GM18868 (cell line): Measurements from ENCODE around the gene TRAPPC2L.
"Not testable (repeated sequence)": the region's sequence is repeated elsewhere in the genome, so short reads cannot be mapped to it uniquely, and the experiment has no call there.

ENCODE experiments used
- ATAC-seq: cut with Tn5 transposase; IDR thresholded peaks from one replicate; pipeline ENCODE4 v1.9.1; 2021; ENCODE audit warnings: mild to moderate bottlenecking, moderate library complexity; ENCODE audit not compliant: unreplicated experiment

TRAPPC2L gene

GRCh38 chr16:88817785-88818574 is 38.9 kb upstream of the TRAPPC2L start:
- no peak for ATAC-seq

GRCh38 chr16:88818575-88818874 is 38.4 kb upstream of the TRAPPC2L start:
- no peak for ATAC-seq

- ATAC-seq: no peak
These were observed 37.8 kb upstream of the TRAPPC2L start for GRCh38 chr16:88819126-88819525.

GRCh38 chr16:88820385-88821025 is 36.4 kb upstream of the TRAPPC2L start:
- no peak for ATAC-seq

GRCh38 chr16:88821168-88821850 is 35.6 kb upstream of the TRAPPC2L start:
- ATAC-seq: no peak

GRCh38 chr16:88822281-88823040 is 34.5 kb upstream of the TRAPPC2L start:
- no peak for ATAC-seq

GRCh38 chr16:88823646-88824045 is 33.3 kb upstream of the TRAPPC2L start:
- not testable (repeated sequence) for ATAC-seq

GRCh38 chr16:88824256-88825077 is 32.5 kb upstream of the TRAPPC2L start:
- ATAC-seq: no peak

- no peak for ATAC-seq
These were observed 31.8 kb upstream of the TRAPPC2L start for GRCh38 chr16:88825146-88825545.

GRCh38 chr16:88826070-88826840 is 30.7 kb upstream of the TRAPPC2L start:
- no peak for ATAC-seq

- no peak for ATAC-seq
These were observed 29.2 kb upstream of the TRAPPC2L start for GRCh38 chr16:88827727-88828126.

- ATAC-seq: no peak
These were observed 28.2 kb upstream of the TRAPPC2L start for GRCh38 chr16:88828711-88829110.

- ATAC-seq: no peak
These were observed 26.7 kb upstream of the TRAPPC2L start for GRCh38 chr16:88830258-88830657.

- no peak for ATAC-seq
These were observed 26.1 kb upstream of the TRAPPC2L start for GRCh38 chr16:88830783-88831182.

GRCh38 chr16:88831838-88832237 is 25.1 kb upstream of the TRAPPC2L start:
- ATAC-seq: no peak

- no peak for ATAC-seq
These were observed 23.8 kb upstream of the TRAPPC2L start for GRCh38 chr16:88833086-88833485.

- no peak for ATAC-seq
These were observed 22.3 kb upstream of the TRAPPC2L start for GRCh38 chr16:88834670-88835069.

GRCh38 chr16:88835383-88835782 is 21.5 kb upstream of the TRAPPC2L start:
- no peak for ATAC-seq

GRCh38 chr16:88835818-88836217 is 21.1 kb upstream of the TRAPPC2L start:
- no peak for ATAC-seq

GRCh38 chr16:88836791-88837190 is 20.1 kb upstream of the TRAPPC2L start:
- no peak for ATAC-seq
